ENCODE measurements around the gene FOXR1. TPM values are rescaled to one million over a fixed set of nuclear protein-coding genes. Genes with fewer than 3 reads are reported as not detected.

FOXR1 gene
- total and polyA plus RNA-seq, 2 of the 8 experiments (the other 6 are each of a cell fraction or from before 2014, with no cell fraction given) = not detected

DNA sequence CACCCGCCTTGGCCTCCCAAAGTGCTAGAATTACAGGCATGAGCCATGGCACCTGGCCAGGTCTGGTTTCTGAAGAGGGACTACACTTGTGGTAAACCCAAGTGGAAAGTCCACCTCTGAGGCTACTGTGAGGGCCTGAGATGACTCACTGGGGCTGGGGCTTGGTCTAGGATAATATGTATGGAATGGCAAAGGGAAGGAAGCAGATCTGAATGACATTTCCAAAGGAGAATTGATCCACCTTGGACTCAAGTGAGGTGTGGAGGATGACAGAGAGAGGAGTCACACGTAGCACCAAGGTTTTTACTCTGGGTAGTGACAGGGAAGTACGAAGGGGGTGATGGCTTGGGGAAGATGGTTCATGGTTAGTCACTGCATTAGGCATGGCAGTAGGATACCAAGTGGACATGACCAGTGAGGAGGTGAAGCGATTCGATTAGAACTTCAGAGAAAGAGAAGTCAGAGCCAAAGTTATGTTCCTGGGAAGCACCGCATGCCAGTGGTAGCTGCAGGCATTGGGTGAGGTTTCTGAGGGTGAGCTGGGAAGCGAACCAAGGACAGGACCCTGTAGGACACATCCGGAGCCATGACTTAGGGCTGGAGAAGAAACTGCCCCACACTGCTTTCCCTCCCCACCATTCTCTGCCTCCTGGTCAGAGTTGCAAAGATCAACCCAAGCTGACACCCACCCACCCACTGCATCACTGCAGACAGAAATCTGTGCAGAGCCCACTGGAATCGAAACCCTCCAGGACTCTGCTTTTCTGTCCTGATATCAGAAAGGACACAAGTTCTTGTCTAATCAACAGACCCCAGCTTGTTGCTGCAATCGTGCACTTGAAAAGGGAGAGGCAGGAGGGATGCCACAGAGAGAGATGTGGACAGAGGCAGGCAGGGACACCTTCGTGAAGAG is 32.8 kb upstream of the FOXR1 start (continued):
- TF ChIP-seq, protein P1, sequence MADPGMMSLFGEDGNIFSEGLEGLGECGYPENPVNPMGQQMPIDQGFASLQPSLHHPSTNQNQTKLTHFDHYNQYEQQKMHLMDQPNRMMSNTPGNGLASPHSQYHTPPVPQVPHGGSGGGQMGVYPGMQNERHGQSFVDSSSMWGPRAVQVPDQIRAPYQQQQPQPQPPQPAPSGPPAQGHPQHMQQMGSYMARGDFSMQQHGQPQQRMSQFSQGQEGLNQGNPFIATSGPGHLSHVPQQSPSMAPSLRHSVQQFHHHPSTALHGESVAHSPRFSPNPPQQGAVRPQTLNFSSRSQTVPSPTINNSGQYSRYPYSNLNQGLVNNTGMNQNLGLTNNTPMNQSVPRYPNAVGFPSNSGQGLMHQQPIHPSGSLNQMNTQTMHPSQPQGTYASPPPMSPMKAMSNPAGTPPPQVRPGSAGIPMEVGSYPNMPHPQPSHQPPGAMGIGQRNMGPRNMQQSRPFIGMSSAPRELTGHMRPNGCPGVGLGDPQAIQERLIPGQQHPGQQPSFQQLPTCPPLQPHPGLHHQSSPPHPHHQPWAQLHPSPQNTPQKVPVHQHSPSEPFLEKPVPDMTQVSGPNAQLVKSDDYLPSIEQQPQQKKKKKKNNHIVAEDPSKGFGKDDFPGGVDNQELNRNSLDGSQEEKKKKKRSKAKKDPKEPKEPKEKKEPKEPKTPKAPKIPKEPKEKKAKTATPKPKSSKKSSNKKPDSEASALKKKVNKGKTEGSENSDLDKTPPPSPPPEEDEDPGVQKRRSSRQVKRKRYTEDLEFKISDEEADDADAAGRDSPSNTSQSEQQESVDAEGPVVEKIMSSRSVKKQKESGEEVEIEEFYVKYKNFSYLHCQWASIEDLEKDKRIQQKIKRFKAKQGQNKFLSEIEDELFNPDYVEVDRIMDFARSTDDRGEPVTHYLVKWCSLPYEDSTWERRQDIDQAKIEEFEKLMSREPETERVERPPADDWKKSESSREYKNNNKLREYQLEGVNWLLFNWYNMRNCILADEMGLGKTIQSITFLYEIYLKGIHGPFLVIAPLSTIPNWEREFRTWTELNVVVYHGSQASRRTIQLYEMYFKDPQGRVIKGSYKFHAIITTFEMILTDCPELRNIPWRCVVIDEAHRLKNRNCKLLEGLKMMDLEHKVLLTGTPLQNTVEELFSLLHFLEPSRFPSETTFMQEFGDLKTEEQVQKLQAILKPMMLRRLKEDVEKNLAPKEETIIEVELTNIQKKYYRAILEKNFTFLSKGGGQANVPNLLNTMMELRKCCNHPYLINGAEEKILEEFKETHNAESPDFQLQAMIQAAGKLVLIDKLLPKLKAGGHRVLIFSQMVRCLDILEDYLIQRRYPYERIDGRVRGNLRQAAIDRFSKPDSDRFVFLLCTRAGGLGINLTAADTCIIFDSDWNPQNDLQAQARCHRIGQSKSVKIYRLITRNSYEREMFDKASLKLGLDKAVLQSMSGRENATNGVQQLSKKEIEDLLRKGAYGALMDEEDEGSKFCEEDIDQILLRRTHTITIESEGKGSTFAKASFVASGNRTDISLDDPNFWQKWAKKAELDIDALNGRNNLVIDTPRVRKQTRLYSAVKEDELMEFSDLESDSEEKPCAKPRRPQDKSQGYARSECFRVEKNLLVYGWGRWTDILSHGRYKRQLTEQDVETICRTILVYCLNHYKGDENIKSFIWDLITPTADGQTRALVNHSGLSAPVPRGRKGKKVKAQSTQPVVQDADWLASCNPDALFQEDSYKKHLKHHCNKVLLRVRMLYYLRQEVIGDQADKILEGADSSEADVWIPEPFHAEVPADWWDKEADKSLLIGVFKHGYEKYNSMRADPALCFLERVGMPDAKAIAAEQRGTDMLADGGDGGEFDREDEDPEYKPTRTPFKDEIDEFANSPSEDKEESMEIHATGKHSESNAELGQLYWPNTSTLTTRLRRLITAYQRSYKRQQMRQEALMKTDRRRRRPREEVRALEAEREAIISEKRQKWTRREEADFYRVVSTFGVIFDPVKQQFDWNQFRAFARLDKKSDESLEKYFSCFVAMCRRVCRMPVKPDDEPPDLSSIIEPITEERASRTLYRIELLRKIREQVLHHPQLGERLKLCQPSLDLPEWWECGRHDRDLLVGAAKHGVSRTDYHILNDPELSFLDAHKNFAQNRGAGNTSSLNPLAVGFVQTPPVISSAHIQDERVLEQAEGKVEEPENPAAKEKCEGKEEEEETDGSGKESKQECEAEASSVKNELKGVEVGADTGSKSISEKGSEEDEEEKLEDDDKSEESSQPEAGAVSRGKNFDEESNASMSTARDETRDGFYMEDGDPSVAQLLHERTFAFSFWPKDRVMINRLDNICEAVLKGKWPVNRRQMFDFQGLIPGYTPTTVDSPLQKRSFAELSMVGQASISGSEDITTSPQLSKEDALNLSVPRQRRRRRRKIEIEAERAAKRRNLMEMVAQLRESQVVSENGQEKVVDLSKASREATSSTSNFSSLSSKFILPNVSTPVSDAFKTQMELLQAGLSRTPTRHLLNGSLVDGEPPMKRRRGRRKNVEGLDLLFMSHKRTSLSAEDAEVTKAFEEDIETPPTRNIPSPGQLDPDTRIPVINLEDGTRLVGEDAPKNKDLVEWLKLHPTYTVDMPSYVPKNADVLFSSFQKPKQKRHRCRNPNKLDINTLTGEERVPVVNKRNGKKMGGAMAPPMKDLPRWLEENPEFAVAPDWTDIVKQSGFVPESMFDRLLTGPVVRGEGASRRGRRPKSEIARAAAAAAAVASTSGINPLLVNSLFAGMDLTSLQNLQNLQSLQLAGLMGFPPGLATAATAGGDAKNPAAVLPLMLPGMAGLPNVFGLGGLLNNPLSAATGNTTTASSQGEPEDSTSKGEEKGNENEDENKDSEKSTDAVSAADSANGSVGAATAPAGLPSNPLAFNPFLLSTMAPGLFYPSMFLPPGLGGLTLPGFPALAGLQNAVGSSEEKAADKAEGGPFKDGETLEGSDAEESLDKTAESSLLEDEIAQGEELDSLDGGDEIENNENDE (IDR thresholded peaks at IDR 0.05; ENCODE audit: insufficient replicate concordance, low read length) = no peak
- TF ChIP-seq POLR2AphosphoS5 (IDR thresholded peaks at IDR 0.05; ENCODE audit: low read depth, low read length) (no peak), MAFK (IDR thresholded peaks at IDR 0.05; ENCODE audit: low read depth, low read length) (no peak), HDAC2 (IDR thresholded peaks at IDR 0.05; ENCODE audit: borderline replicate concordance in 1 of 2, low read depth in 2 of 2, low read length in 2 of 2) (no peak)

All from H1 (cell line).